NCI-H2081 (cell line): ENCODE results near the gene SERPINB13.

Experiments
- DNase-seq, 2 experiments: peaks; one replicate each; lab custom pipeline; 2025; lab: John Stamatoyannopoulos, UW

The SERPINB13 gene

DNA sequence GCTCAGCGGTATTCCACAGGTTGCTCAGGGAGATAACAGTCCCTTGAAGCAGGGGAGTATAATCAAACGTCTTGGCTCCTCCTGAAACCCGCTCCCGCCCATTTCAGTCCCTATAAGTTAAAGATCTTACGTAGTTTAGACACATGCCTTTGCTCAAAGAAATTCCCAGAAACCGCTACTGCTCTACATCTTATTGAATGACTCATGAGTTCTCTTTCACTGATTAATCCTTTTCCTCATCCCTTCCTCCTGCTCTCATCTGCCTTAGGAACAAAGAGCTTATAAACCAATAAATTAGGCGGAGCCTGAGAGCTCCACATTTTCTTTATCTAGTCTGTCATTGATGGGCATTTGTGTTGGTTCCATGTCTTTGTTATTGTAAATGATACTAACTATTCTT, 61.1 kb downstream of the SERPINB13 start:
- DNase-seq, result no peak
